ENCODE results near the gene LSAMP. TPM values are rescaled to one million over a fixed set of nuclear protein-coding genes. Genes with fewer than 3 reads are reported as not detected.

LSAMP gene
- total and polyA plus RNA-seq, 2 donors (not counting 1 experiment from before 2014, with no cell fraction given), result not detected

DNA sequence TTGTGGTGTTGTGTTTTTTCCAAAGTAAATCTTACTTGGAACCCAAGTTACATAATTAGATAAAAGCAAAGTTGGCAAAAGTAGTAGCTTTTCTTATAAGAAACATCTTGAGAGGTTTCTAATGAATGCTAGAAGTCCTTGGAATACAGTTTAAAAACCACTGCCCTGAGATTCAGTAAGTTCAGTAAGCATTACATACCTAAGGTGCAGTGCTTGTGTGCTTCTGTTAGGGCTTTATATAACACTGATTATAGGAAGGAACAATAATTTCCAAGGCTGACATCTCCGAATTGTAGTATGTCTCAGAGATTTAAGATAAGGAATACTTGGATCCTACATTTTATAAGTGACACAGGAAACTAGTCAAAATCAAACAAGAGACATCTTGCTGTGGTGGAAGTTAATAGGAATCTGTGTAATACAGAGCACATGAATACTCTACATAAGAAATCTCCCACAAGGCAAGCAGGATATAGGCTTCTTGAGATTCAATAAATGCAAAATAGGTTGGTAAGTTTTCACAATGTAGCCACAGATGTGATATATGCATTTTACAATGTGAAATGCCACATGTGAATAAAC lies 268.2 kb downstream of the LSAMP start:
- Histone ChIP-seq H3K27me3 (replicated peaks in 1 of 4; ENCODE audit: control extremely low read depth in 1 of 4, control insufficient read depth in 3 of 4, insufficient read depth in 4 of 4, low read length in 3 of 4) (no peaks in the 10 kb centered on the region), H3K4me3 (ENCODE audit: control extremely low read depth in 1 of 5, extremely low read depth in 1 of 5, insufficient read depth in 1 of 5, low read depth in 2 of 5, low read length in 4 of 5) (no peak overlapping the region), H3K79me2 (ENCODE audit: control insufficient read depth, insufficient read depth, low read length) (no peaks in the 10 kb centered on the region), H2AFZ (ENCODE audit: insufficient read depth, low read depth, low read length, poor library complexity, severe bottlenecking) (no peak overlapping the region), H3K9me3 (ENCODE audit: control extremely low read depth in 1 of 3, control insufficient read depth in 2 of 3, insufficient read depth in 1 of 3, low read length in 2 of 3) (peaks cover 0 to 2% (median 0%) of the 10 kb centered on the region in 3 donors), H4K20me1 (ENCODE audit: control insufficient read depth, insufficient read depth, low read length, poor library complexity, severe bottlenecking) (no peaks in the 10 kb centered on the region), H3K9ac (ENCODE audit: low read length) (no peak overlapping the region), H3K4me1 (ENCODE audit: control insufficient read depth in 2 of 2, insufficient read depth in 2 of 2, low read length in 2 of 2) (no peaks in the 10 kb centered on the region), H3K36me3 (replicated peaks in 1 of 2; ENCODE audit: control extremely low read depth in 1 of 2, control insufficient read depth in 1 of 2, extremely low read depth in 1 of 2, insufficient read depth in 2 of 2, low read length in 1 of 2) (no peaks in the 10 kb centered on the region), H3K27ac (ENCODE audit: low read length in 2 of 2) (no peak overlapping the region), H3K4me2 (replicated peaks; ENCODE audit: low read depth, low read length, poor library complexity, severe bottlenecking) (no peak overlapping the region)
- Mint-ChIP-seq H3K27me3 (no peaks in the 10 kb centered on the region), H3K27ac (no peak overlapping the region), H3K4me1 (no peaks in the 10 kb centered on the region), H3K4me3 (no peak overlapping the region), H3K9me3 (ENCODE audit: insufficient read depth) (no peaks in the 10 kb centered on the region)
- no peak for TF ChIP-seq EZH2 (IDR thresholded peaks at IDR 0.05; ENCODE audit: borderline replicate concordance, insufficient read depth, low read depth, low read length, poor library complexity, severe bottlenecking)
- TF ChIP-seq, protein P1, sequence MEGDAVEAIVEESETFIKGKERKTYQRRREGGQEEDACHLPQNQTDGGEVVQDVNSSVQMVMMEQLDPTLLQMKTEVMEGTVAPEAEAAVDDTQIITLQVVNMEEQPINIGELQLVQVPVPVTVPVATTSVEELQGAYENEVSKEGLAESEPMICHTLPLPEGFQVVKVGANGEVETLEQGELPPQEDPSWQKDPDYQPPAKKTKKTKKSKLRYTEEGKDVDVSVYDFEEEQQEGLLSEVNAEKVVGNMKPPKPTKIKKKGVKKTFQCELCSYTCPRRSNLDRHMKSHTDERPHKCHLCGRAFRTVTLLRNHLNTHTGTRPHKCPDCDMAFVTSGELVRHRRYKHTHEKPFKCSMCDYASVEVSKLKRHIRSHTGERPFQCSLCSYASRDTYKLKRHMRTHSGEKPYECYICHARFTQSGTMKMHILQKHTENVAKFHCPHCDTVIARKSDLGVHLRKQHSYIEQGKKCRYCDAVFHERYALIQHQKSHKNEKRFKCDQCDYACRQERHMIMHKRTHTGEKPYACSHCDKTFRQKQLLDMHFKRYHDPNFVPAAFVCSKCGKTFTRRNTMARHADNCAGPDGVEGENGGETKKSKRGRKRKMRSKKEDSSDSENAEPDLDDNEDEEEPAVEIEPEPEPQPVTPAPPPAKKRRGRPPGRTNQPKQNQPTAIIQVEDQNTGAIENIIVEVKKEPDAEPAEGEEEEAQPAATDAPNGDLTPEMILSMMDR (IDR thresholded peaks at IDR 0.05), result no peak
- intact Hi-C loops (cut with micrococcal nuclease), result no loop called here
- DNase-seq, result no peak
- ATAC-seq (ENCODE audit: low read depth), result no peak
- CTCF ChIA-PET, result no interaction called here
- WGBS (ENCODE audit: insufficient coverage), result no CpG with 5 or more reads among the region's 1 CpG
- POLR2A ChIA-PET, result no interaction called here

DNA sequence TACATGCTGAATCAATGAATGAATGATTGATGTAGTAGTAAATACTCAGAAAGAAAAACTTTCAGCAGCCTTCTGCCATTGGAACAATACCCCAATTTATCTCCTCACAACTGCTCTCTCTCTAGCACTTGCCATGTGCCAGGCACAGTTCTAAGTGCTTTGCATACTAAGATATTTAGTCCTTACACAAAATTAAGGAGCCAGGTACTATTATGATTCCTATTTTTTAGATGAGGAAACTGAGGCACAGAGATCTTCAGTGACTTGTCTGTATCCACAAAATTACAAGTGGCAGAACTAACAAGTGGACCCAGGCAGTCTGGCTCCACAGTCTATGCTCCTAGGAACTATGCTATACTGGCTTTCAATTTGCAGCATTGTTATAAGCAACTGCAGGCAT lies 279.2 kb downstream of the LSAMP start:
- Histone ChIP-seq H3K9me3 (ENCODE audit: control extremely low read depth in 1 of 3, control insufficient read depth in 2 of 3, insufficient read depth in 1 of 3, low read length in 2 of 3) (no peaks in the 10 kb centered on the region), H4K20me1 (ENCODE audit: control insufficient read depth, insufficient read depth, low read length, poor library complexity, severe bottlenecking) (no peaks in the 10 kb centered on the region), H3K4me1 (ENCODE audit: control insufficient read depth in 2 of 2, insufficient read depth in 2 of 2, low read length in 2 of 2) (no peaks in the 10 kb centered on the region), H3K36me3 (replicated peaks in 1 of 2; ENCODE audit: control extremely low read depth in 1 of 2, control insufficient read depth in 1 of 2, extremely low read depth in 1 of 2, insufficient read depth in 2 of 2, low read length in 1 of 2) (no peaks in the 10 kb centered on the region), H3K4me2 (replicated peaks; ENCODE audit: low read depth, low read length, poor library complexity, severe bottlenecking) (no peak overlapping the region), H3K27ac (ENCODE audit: low read length in 2 of 2) (no peak overlapping the region), H3K79me2 (ENCODE audit: control insufficient read depth, insufficient read depth, low read length) (no peaks in the 10 kb centered on the region), H3K9ac (ENCODE audit: low read length) (no peak overlapping the region), H2AFZ (ENCODE audit: insufficient read depth, low read depth, low read length, poor library complexity, severe bottlenecking) (no peak overlapping the region), H3K4me3 (ENCODE audit: control extremely low read depth in 1 of 5, extremely low read depth in 1 of 5, insufficient read depth in 1 of 5, low read depth in 2 of 5, low read length in 4 of 5) (no peak overlapping the region), H3K27me3 (replicated peaks in 1 of 4; ENCODE audit: control extremely low read depth in 1 of 4, control insufficient read depth in 3 of 4, insufficient read depth in 4 of 4, low read length in 3 of 4) (no peaks in the 10 kb centered on the region)
- ChIA-PET POLR2A (no interaction called here), CTCF (no interaction called here)
- no peak overlapping the region for H3K4me3 Mint-ChIP-seq
- H3K27me3 Mint-ChIP-seq, result no peaks in the 10 kb centered on the region
- DNase-seq (no peak), ATAC-seq (ENCODE audit: low read depth) (no peak)
- no peaks in the 10 kb centered on the region for H3K4me1 Mint-ChIP-seq
- no peaks in the 10 kb centered on the region for H3K9me3 Mint-ChIP-seq (ENCODE audit: insufficient read depth)
- no peak overlapping the region for H3K27ac Mint-ChIP-seq
- intact Hi-C loops (cut with micrococcal nuclease), result no loop called here
- TF ChIP-seq EZH2 (IDR thresholded peaks at IDR 0.05; ENCODE audit: borderline replicate concordance, insufficient read depth, low read depth, low read length, poor library complexity, severe bottlenecking), result no peak
- TF ChIP-seq, protein P1 (IDR thresholded peaks at IDR 0.05), result no peak
